Raji (cell line): ENCODE results near the gene ATP10B.

Experiments used
- POLR2A ChIP-seq: IDR thresholded peaks from 2 replicates; pipeline ENCODE4 v1.6.1; 2011; ENCODE audit warnings: low read depth, low read length, control low read depth; ENCODE audit not compliant: insufficient read depth

The ATP10B gene

GRCh38 chr5:160674901-160675300 lies 177.1 kb downstream of the ATP10B start:
- no peak for TF ChIP-seq POLR2A

GRCh38 chr5:160672521-160672920 lies 179.5 kb downstream of the ATP10B start:
- no peak for TF ChIP-seq POLR2A

- no peak for TF ChIP-seq POLR2A
These were observed 183.7 kb downstream of the ATP10B start for GRCh38 chr5:160668356-160668755.

GRCh38 chr5:160667160-160667559 lies 184.9 kb downstream of the ATP10B start:
- TF ChIP-seq POLR2A, result no peak

- no peak for TF ChIP-seq POLR2A
These were observed 186.6 kb downstream of the ATP10B start for GRCh38 chr5:160665460-160665859.

- TF ChIP-seq POLR2A, result no peak
These were observed 191.9 kb downstream of the ATP10B start for GRCh38 chr5:160660132-160660531.

GRCh38 chr5:160657622-160658458 lies 194.2 kb downstream of the ATP10B start:
- TF ChIP-seq POLR2A, result no peak

GRCh38 chr5:160657068-160657507 lies 194.9 kb downstream of the ATP10B start:
- no peak for TF ChIP-seq POLR2A

GRCh38 chr5:160655717-160656116 lies 196.3 kb downstream of the ATP10B start:
- no peak for TF ChIP-seq POLR2A

- no peak for TF ChIP-seq POLR2A
These were observed 200.0 kb downstream of the ATP10B start for GRCh38 chr5:160651692-160652645.

- TF ChIP-seq POLR2A, result no peak
These were observed 202.7 kb downstream of the ATP10B start for GRCh38 chr5:160649304-160649703.

GRCh38 chr5:160646033-160646432 lies 206.0 kb downstream of the ATP10B start:
- TF ChIP-seq POLR2A, result no peak

- TF ChIP-seq POLR2A, result no peak
These were observed 208.3 kb downstream of the ATP10B start for GRCh38 chr5:160643616-160644240.

GRCh38 chr5:160641405-160641804 lies 210.6 kb downstream of the ATP10B start:
- TF ChIP-seq POLR2A, result no peak

- TF ChIP-seq POLR2A, result no peak
These were observed 211.6 kb downstream of the ATP10B start for GRCh38 chr5:160640406-160640805.

GRCh38 chr5:160638161-160638742 lies 213.8 kb downstream of the ATP10B start:
- no peak for TF ChIP-seq POLR2A
